HG03354 (cell line): ENCODE measurements around the gene BRINP3.

ENCODE experiments used
- ATAC-seq: cut with Tn5 transposase; IDR thresholded peaks from one replicate; pipeline ENCODE4 v1.9.1; 2021; ENCODE audit warnings: mild to moderate bottlenecking; ENCODE audit not compliant: unreplicated experiment, poor library complexity, severe bottlenecking

The BRINP3 gene

DNA sequence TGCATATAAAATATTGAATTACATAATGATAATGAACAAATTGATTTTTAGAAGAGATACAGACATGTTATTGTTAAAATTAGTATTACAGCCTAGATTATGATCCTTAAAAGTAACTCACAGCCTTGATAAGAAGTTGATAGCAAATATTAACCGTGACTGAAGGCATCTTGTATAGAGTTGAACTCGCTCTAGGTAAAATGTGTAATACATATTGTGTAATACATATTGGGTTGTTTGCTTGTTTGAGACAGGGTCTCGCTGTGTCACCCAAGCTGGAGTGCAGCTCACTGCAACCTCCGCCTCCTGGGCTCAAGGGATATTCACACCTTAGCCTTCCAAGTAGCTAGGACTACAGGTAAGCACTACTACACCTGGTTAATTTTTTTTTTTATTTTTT lies 269.9 kb downstream of the BRINP3 start:
- ATAC-seq, result no peak

DNA sequence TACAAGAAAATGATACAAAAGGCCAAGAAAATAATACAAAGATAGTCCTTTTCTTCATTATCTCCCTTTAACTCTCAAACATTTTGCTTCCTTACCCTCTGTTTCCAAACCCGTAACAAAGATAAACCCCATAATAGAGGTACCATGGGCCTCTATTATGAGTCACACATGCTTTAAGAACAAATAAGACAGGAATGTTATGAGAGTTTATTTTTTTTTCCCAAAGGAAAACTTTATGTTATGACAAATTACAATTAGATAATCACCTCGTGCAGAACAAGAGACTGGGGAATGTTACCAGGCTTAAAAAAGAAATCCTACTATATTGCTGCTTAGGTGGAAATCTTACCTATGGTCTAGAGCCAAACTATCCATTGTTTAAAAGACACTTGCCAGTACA lies 272.0 kb downstream of the BRINP3 start:
- no peak for ATAC-seq

DNA sequence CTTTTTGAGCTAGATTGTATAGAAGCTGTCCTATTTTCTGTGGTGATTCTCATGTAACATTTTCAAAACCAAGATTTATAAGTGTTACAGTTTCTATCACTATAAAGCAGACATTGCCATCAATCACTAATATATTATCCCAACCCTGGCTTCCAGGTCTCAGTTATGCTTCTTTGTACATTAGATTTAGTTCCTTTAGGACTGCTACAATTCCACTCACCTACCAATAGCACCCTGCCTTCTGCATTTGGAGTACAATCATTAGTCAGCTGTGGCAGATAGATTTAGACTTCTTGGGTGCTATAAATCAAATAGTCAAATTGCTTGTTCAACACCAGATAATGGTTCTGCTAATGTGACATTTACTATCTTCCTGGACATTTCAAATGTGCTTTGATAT lies 281.6 kb downstream of the BRINP3 start:
- ATAC-seq, result no peak

DNA sequence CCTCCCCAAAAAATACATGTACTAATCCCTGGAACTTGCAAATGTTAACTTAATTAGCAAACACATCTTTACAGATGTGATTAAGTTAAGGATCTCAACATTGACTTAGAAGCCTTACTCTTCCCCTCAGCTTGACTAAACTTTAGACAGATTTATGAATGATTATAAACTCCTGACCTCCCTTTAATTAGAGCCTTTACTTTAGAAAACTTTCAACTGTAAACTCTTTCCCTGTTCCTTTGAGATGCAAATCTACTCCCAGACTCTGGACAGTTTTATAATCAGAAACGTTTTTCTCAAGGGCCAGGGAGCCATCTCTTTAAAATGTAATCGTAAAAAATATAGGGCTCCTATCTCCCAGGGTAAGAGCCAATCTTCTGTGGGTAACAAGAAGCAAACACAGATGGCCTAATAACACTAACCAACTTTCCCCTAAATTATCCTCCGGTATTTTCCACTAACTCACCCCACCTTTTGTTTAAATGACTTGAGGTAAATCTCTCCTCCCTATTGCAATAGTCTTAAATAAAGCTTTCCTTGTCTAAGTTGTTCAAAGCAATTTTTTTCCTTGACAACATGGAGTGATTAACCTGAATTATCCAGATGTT lies 284.1 kb downstream of the BRINP3 start:
- no peak for ATAC-seq

DNA sequence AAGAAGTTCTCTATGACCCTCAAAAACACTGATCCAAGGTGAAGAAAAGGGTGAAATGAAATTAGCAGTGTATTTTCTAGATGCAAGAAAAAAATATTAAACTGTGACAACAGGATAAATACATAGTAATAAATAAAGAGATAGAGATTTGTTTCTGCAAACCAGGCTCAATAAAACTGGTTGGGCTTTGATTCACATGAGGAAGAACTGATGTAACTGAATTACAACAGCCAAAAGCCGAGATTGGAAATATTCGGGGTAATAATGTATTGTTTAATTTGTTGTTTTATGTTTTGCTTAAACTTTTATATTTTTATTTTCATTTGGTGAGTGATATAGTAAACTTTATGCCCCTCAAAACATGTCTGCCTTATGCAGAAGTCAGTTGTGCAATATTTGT lies 285.0 kb downstream of the BRINP3 start:
- no peak for ATAC-seq

DNA sequence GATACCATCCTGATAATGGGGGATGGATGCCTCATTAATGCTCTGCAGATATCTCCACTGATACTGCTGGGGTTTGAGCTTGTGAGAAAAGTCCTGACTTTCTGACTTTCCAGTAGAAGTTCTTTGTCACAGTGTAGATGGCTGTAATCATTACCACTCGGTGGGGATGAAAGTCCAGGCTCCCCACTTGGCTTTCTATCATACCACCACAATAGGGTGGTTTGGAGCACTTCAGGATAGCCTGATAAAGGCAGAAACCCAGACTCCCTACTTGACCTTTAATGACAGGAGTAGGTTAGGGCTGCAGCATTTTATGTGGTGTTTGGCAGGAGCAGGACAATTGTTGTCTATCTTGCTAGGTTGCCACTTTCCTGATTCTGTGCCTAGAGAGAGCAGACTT lies 294.1 kb downstream of the BRINP3 start:
- ATAC-seq, result no peak

DNA sequence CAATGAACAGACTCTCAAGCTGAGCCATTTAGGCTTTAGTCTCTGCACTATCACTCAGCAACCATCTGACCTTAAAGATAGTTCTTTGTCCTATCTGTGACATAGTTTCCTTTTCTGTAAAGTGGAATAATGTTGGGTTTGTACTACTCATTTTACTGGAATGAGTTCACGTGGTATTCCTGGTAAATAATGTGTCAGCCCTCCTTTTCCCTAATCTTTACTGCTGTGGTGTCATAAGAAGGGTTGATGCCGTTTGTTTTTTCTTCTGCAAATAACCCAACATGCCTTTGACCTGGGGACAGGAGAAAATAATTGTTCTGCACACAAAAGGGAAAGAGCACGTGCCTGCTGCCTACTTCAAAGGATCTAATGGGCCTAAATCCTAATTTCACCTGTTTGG lies 297.8 kb downstream of the BRINP3 start:
- no peak for ATAC-seq

DNA sequence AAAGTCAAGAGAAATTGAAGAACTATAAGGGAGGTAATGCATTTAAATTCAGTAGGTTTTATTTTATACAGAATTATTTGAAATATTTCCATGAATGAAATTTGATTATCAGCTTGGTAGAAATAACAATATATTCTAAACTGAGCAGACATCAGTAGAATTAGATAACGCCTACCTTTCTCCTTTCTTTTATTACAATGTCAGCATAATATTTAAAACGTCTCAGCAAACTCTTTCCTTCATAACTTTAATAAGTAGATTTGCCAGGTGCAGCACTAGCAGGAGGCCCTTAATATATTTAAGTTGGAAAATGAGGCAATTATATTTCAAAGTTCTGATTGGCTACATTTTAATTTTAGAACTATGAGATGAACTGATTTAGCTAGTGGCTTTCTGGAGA lies 298.8 kb downstream of the BRINP3 start:
- ATAC-seq, result no peak

DNA sequence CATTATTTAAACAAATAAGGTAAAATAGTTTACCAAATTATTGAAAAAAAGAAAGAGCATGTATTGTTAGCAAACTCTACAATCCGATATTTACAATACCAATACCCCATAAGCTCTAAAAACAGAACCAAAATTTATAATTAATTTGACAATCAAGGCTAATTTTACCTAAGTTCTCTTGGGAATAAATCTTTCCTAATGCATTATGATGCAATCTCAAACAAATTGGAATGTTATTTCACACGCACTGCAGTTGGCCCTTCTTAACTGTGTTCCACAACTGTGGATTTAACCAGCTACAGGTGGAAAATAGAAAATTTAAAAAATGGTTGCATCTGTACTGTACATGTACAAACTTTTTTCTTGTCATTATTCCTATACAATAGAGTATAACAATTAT lies 300.1 kb downstream of the BRINP3 start:
- ATAC-seq, result no peak

DNA sequence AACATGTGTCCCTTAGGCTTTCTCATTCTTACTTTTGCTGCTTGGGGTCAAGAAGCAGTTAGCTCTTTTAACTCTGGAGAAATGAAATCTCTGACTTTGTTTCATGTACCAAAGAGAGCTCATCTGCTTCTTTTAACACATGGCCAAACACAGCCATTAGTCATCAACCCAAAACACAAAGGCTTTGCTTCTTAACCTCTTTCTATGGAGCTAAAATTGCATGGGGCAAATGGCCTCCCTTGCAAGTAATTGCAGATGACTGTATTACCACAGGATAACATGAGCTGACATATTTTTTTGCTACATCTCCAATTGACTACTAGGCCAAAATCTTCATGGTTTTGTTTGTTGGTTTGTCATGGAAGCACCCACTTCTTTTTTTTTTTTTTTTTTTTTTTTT lies 300.9 kb downstream of the BRINP3 start:
- ATAC-seq, result no peak

DNA sequence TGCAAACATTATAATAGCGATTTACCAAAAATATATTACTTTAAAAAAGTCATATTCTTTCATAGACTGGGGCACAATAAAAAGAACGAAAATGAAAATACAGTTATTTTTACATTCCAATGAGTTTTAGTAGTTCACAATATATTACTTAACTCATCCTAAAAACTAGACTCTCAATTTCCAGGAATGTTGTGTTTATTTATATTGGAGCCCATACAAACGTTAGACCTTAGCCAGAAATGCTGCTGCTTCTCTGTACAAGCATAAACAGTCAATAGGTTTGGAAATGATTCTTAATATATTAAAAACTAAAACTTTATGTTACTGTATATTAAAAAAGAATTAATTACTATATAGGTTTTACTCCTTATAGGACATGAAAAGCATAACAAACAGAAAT lies 302.3 kb downstream of the BRINP3 start:
- no peak for ATAC-seq

DNA sequence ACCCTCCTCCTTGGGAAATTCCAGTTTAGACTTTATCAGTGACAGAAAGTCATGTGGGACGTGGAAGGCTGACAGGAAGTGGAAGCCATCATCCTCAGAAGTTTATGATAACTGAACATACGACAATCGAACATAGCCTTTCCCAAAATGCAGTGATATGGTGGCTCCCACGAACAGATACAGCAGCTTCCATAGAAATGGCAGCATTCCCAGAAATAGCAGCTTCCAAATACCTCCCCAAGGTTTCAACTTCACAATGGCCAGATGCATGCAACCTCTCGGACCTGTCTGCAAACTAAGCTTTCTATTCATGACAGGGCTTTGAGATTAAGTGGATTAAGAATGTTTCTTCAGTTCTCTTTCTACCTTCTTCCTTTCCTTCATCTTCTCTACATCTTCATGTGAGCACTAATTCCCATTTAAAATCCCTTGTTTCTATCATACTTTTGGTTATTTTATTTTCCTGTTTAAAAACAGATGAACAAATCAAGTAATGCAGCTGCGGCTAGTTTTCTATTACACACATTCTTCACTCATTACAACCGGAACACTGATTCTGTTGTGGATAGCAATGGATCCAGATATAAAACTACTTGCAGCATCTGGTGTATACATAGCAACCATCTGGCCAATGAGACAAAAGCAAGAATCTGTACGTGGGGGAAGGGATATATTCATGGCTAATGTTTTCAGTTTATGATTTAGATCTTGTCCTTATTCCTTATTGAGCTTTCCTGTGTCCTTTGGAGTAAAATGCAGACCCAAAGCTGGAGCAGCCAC lies 304.8 kb downstream of the BRINP3 start:
- ATAC-seq, result no peak

DNA sequence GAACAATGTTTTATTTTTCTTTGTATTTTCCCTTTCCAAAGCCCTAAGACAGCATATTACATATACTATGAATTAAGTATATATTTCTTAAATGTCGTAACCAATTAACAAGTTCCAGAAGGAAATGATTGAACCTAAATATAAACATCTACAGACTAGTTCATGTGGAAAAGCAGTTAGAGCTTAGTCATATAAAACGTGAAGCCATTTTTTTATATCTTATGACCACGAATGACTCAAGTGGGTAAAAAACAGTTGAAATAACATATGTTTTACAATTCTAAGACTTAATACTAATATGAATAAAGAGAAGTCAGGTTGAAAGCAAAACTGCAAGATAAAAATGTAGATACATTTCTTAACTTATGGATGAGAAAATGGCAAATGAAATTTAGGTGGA lies 307.3 kb downstream of the BRINP3 start:
- no peak for ATAC-seq

DNA sequence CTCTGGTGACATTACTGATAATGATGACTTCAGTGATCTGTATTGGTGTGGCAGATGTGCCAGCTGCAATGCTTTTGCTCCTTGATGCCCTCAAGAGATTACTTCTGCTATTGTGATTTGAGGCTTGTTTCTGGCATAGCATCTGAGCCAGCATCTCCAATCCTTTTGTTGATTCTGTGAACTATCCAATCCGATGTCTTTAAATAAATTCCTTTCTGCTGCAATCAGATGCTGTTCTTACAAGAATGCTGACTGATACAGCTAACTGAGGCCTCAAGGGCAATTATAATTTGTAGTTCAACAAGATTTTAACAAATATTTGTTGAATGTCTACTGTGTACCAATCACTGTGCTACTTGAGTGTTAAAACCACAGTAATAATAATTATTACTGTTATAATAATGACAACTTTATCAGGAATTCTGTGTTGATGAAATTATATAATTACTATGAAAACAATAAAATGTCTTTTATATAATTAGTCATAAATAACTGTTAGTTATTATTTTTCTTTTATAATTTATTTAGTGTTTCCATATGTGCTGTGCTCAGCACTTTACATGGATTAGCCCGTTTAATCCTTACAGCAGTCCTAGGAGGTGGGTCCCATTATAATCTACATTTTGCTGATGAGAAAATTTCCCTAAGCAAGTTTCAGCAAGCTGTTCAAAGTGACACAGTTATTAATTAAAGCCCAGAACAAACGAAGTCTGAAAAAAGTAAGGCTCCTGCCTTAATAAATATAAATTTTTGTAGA lies 308.2 kb downstream of the BRINP3 start:
- no peak for ATAC-seq

DNA sequence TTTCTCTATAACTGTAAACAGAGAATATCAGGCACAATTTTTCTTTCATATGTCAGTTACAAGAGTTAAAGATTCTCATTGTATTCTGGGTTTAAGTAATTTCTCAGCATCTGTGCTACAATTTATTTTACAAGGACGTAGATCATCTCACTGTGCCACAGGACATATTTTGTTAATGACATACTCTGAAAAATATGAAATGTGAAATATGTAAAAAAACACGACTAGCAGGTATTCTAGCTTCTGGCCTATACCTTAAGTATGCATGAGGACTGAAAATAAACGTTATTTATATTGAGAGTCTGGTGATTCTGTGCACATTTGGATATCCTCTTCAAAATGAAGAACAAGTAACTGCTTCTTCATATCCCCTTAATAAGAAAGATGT lies 308.8 kb downstream of the BRINP3 start:
- no peak for ATAC-seq

DNA sequence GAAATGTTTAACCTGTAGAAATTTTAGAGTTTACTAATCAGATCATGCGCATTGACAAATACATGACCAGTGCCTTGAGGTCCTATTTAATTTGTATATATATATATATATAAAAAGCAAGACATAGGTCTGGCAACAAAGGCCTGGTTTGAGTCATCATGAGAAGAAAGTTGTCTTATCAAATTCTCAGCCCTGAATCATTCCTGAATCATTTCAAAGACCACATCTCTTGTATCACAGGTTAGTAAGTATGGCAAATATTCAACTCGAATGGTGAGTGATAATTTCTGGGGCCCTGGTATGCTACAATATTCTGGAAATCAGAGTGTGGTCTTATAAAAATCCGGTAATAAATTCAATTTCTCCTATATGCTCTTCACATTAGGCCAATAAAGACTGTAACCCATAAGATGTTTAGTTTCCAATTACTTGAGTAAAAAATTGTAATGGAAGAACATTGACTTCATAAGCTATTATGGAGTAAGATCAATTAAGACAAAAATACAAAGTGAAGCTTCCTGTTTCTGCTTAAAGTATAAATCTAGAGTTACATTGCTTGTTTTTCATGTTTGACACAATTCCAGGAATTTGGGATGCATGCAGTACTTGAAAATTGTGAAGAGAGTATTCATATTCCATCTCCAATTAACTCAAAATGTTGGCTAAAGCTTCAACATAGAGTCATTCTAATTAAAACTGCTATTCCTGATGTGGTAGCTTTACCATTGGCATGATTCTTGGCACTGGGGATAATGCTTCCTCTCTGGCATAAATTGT lies 309.4 kb downstream of the BRINP3 start:
- ATAC-seq, result no peak

DNA sequence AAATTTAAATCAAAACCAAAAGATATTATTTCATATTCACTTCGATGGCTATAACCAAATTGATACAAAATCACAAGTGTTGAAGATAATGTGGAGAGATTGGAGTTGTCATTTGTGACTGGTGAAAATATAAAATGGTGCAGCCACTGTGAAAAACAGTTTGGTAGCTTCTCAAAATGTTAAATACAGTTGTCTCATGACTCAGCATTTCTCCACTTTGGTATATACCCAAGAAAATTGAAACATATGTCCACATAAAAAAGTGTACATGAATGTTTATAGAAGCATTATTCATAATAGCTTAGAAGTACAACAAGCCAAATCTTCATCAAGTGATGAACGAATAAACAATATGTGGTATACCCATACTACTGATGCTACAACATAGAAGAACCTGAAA lies 318.5 kb downstream of the BRINP3 start:
- ATAC-seq, result no peak

DNA sequence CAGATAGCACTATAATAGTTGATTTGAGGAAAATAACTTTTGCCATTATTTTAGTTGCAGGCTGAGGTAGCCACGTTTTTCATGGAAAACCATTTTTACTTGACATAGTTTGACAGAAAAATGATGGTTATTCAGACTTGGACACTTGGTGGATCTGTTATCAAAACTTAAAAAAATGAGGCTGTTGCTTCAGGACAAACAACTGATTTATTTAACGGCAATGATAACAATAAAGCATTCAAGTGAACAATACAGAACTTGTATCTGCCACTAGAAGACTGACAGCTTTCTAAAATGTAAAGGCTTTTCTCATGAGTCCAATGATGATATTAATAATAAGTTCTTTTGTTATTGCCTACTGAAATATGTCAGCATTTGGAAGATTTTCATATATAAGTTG lies 322.9 kb downstream of the BRINP3 start:
- ATAC-seq, result no peak

DNA sequence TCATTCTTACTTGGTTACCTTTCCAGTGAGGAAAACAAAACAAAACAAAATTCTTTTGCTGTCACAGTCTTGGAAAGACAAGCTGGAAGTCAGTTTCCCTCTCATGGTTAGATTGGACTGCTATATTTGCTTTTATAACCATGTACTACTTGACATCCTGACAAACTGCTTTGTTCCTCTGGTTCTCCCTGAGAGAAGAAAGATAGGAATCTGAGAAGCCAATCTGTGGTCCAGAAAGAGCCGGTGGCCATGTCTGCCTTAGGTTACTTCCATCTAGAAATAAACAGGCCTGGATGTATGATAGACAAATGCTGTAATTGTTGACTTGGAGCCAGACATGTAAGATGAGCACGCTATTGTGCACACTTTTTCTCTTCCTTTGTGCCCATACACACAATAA lies 330.0 kb downstream of the BRINP3 start:
- no peak for ATAC-seq

DNA sequence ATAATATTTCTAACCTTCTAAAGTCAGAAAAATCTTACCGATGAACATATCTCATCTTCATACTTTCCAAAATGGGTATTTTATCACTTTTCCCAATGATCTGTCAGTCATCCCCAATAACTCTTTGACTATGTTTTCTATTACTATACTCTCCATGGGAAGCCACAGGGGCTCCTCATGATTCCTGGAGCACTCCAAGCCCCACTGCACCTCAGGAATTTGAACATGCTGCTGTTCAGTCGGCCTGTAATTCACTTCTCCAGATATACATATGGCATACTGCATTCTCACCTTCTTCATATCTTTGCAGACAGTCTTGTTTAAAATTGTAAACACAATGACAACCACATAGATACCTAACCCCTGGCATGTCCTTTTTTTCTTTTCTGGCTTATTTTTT lies 333.0 kb downstream of the BRINP3 start:
- no peak for ATAC-seq
